HG03064 (cell line): Measurements from ENCODE around the gene RPAP2.
"Not testable (repeated sequence)": the region's sequence is repeated elsewhere in the genome, so short reads cannot be mapped to it uniquely, and the experiment has no call there.

Experiments
- ATAC-seq: cut with Tn5 transposase; IDR thresholded peaks from one replicate; pipeline ENCODE4 v1.9.1; 2021; ENCODE audit warnings: low read depth; ENCODE audit not compliant: unreplicated experiment

RPAP2 gene

GRCh38 chr1:92317836-92318493 is 19.1 kb downstream of the RPAP2 start:
- no peak for ATAC-seq

GRCh38 chr1:92323473-92324453 is 24.9 kb downstream of the RPAP2 start:
- ATAC-seq = no peak

GRCh38 chr1:92324784-92325183 is 25.9 kb downstream of the RPAP2 start:
- no peak for ATAC-seq

- no peak for ATAC-seq
Observed at GRCh38 chr1:92326681-92327080, 27.8 kb downstream of the RPAP2 start.

- no peak for ATAC-seq
Observed at GRCh38 chr1:92327794-92328193, 28.9 kb downstream of the RPAP2 start.

- ATAC-seq = no peak
Observed at GRCh38 chr1:92329347-92330129, 30.7 kb downstream of the RPAP2 start.

GRCh38 chr1:92333668-92334067 is 34.8 kb downstream of the RPAP2 start:
- no peak for ATAC-seq

GRCh38 chr1:92340154-92340553 is 41.3 kb downstream of the RPAP2 start:
- ATAC-seq = no peak

GRCh38 chr1:92342401-92342800 is 43.5 kb downstream of the RPAP2 start:
- ATAC-seq = no peak

- no peak for ATAC-seq
Observed at GRCh38 chr1:92343061-92343460, 44.2 kb downstream of the RPAP2 start.

GRCh38 chr1:92346866-92347640 is 48.2 kb downstream of the RPAP2 start:
- ATAC-seq = no peak

- no peak for ATAC-seq
Observed at GRCh38 chr1:92352856-92353255, 54.0 kb downstream of the RPAP2 start.

GRCh38 chr1:92354259-92354658 is 55.4 kb downstream of the RPAP2 start:
- no peak for ATAC-seq

GRCh38 chr1:92356956-92357355 is 58.1 kb downstream of the RPAP2 start:
- no peak for ATAC-seq

GRCh38 chr1:92359382-92359781 is 60.5 kb downstream of the RPAP2 start:
- ATAC-seq = not testable (repeated sequence)

- no peak for ATAC-seq
Observed at GRCh38 chr1:92359986-92360385, 61.1 kb downstream of the RPAP2 start.

- ATAC-seq = no peak
Observed at GRCh38 chr1:92362970-92363369, 64.1 kb downstream of the RPAP2 start.

GRCh38 chr1:92363401-92363800 is 64.5 kb downstream of the RPAP2 start:
- ATAC-seq = no peak

- no peak for ATAC-seq
Observed at GRCh38 chr1:92365378-92366039, 66.7 kb downstream of the RPAP2 start.

- no peak for ATAC-seq
Observed at GRCh38 chr1:92366040-92366395, 67.2 kb downstream of the RPAP2 start.
